ENCODE results near the gene CAPNS1. TPM values are rescaled to one million over a fixed set of nuclear protein-coding genes. Genes with fewer than 3 reads are reported as not detected.

CAPNS1 gene
- total and polyA plus RNA-seq, 2 of the 13 experiments (the other 11 are each of a cell fraction or from before 2014, with no cell fraction given): 322 to 526 TPM

DNA sequence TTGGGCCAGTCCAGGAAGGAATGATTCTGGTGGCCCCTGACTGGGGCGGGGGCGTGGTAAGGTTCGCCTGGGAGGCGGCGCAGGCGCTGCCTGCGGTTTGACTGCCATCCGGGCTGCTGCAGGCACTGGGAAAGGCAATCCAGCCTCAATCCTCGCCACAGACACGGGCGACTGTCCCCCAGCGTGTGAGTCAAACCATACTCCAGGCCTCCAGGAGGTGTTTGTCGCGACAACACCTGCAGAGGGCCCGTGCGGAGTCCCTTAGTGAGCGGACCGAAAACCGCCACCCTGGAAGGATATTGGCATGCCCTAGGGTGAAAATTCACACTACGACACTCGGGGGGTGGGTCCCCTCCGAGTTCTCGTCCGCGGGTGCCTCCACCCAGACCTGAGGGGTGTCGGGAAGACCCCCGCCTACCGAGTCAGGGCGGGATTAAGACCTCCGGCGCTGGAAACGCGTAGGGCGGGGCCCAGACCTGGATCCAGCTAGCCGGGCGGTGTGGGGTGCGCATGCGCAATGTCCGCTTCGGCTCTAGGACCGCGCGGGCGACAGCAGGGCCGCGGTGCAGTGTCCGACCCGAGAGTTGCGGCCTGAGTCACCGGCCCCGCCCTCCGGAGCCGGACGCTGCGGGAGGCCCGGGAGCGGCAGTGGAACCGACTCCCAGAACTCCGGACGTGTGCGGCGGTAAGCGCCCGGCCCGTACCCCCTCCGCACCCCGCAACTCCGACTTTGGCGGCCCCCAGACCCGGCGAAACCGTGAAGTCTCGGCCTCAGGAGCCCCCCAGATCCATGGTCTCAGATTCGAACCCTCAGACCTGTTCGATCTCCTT lies at the start of gene CAPNS1 (continued):
- TF ChIP-seq GTF2F1 (IDR thresholded peaks at IDR 0.05; ENCODE audit: low read length): no peak
- no peak for TF ChIP-seq NFE2L2 (IDR thresholded peaks at IDR 0.05; ENCODE audit: low read length)
- 0 out of 2 replicates have a peak, but pooled peaks have one; percentile 50 for TF ChIP-seq ZNF546 (CRISPR knock-in tag; conservative IDR thresholded peaks at IDR 0.05)
- TF ChIP-seq, protein P1, sequence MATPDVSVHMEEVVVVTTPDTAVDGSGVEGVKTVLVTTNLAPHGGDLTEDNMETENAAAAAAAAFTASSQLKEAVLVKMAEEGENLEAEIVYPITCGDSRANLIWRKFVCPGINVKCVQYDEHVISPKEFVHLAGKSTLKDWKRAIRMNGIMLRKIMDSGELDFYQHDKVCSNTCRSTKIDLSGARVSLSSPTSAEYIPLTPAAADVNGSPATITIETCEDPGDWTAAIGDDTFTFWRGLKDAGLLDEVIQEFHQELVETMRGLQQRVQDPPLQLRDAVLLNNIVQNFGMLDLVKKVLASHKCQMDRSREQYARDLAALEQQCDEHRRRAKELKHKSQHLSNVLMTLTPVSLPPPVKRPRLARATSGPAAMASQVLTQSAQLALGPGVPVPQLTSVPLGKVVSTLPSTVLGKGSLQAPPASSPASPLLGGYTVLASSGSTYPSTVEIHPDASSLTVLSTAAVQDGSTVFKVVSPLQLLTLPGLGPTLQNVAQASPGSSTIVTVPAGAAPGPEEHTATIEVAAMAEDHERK (CRISPR knock-in tag; IDR thresholded peaks at IDR 0.05; ENCODE audit: low read depth): no peak
- TF ChIP-seq PCBP2 (optimal IDR thresholded peaks at IDR 0.05; ENCODE audit: low read depth, low read length, poor library complexity, severe bottlenecking): no peak
- no peak for TF ChIP-seq NFIB (CRISPR knock-in tag; IDR thresholded peaks at IDR 0.05; ENCODE audit: borderline replicate concordance)
- TF ChIP-seq, protein P2, sequence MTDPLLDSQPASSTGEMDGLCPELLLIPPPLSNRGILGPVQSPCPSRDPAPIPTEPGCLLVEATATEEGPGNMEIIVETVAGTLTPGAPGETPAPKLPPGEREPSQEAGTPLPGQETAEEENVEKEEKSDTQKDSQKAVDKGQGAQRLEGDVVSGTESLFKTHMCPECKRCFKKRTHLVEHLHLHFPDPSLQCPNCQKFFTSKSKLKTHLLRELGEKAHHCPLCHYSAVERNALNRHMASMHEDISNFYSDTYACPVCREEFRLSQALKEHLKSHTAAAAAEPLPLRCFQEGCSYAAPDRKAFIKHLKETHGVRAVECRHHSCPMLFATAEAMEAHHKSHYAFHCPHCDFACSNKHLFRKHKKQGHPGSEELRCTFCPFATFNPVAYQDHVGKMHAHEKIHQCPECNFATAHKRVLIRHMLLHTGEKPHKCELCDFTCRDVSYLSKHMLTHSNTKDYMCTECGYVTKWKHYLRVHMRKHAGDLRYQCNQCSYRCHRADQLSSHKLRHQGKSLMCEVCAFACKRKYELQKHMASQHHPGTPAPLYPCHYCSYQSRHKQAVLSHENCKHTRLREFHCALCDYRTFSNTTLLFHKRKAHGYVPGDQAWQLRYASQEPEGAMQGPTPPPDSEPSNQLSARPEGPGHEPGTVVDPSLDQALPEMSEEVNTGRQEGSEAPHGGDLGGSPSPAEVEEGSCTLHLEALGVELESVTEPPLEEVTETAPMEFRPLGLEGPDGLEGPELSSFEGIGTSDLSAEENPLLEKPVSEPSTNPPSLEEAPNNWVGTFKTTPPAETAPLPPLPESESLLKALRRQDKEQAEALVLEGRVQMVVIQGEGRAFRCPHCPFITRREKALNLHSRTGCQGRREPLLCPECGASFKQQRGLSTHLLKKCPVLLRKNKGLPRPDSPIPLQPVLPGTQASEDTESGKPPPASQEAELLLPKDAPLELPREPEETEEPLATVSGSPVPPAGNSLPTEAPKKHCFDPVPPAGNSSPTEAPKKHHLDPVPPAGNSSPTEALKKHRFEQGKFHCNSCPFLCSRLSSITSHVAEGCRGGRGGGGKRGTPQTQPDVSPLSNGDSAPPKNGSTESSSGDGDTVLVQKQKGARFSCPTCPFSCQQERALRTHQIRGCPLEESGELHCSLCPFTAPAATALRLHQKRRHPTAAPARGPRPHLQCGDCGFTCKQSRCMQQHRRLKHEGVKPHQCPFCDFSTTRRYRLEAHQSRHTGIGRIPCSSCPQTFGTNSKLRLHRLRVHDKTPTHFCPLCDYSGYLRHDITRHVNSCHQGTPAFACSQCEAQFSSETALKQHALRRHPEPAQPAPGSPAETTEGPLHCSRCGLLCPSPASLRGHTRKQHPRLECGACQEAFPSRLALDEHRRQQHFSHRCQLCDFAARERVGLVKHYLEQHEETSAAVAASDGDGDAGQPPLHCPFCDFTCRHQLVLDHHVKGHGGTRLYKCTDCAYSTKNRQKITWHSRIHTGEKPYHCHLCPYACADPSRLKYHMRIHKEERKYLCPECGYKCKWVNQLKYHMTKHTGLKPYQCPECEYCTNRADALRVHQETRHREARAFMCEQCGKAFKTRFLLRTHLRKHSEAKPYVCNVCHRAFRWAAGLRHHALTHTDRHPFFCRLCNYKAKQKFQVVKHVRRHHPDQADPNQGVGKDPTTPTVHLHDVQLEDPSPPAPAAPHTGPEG (CRISPR knock-in tag; IDR thresholded peaks at IDR 0.05): 0 out of 2 replicates have a peak, but pooled peaks have one; percentile 44
- TF ChIP-seq TAF1 (CRISPR knock-in tag; IDR thresholded peaks at IDR 0.05): peak; percentile 91
- TF ChIP-seq RORA (CRISPR knock-in tag; IDR thresholded peaks at IDR 0.05): no peak
- no peak for TF ChIP-seq ZBTB42 (CRISPR knock-in tag; IDR thresholded peaks at IDR 0.05)
- TF ChIP-seq ZNF563 (CRISPR knock-in tag; IDR thresholded peaks at IDR 0.05): peak; percentile 65; the same call in 1 of the 2 replicates
- TF ChIP-seq, protein P3, sequence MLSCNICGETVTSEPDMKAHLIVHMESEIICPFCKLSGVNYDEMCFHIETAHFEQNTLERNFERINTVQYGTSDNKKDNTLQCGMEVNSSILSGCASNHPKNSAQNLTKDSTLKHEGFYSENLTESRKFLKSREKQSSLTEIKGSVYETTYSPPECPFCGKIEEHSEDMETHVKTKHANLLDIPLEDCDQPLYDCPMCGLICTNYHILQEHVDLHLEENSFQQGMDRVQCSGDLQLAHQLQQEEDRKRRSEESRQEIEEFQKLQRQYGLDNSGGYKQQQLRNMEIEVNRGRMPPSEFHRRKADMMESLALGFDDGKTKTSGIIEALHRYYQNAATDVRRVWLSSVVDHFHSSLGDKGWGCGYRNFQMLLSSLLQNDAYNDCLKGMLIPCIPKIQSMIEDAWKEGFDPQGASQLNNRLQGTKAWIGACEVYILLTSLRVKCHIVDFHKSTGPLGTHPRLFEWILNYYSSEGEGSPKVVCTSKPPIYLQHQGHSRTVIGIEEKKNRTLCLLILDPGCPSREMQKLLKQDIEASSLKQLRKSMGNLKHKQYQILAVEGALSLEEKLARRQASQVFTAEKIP (CRISPR knock-in tag; IDR thresholded peaks at IDR 0.05; ENCODE audit: borderline replicate concordance): no peak
- no peak for TF ChIP-seq MAFG (CRISPR knock-in tag; IDR thresholded peaks at IDR 0.05)
- 0 out of 2 replicates have a peak, but pooled peaks have one; percentile 43 for TF ChIP-seq ZNF589 (CRISPR knock-in tag; conservative IDR thresholded peaks at IDR 0.05)
- TF ChIP-seq, protein P4, sequence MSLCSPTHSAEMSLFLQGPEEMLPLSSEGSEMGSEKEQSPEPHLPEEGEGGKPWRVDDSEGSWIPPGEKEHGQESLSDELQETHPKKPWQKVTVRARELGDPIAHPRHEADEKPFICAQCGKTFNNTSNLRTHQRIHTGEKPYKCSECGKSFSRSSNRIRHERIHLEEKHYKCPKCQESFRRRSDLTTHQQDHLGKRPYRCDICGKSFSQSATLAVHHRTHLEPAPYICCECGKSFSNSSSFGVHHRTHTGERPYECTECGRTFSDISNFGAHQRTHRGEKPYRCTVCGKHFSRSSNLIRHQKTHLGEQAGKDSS (CRISPR knock-in tag; IDR thresholded peaks at IDR 0.05; ENCODE audit: borderline replicate concordance, low read depth): peak; percentile 82
- TF ChIP-seq ZSCAN12 (CRISPR knock-in tag; IDR thresholded peaks at IDR 0.05): peak; percentile 74; the same call in 1 of the 2 replicates
- no peak for TF ChIP-seq HOXA9 (CRISPR knock-in tag; IDR thresholded peaks at IDR 0.05; ENCODE audit: borderline replicate concordance)
- TF ChIP-seq ESRRA (CRISPR knock-in tag; IDR thresholded peaks at IDR 0.05; ENCODE audit: low read depth): no peak

Data from HepG2 (cell line).